Fibroblast of lung (primary cell): ENCODE results near the gene VDAC2.

Experiments used
- EZH2 ChIP-seq: IDR thresholded peaks from 2 replicates; pipeline ENCODE4 v1.5.1; 2012; ENCODE audit warnings: low read length, control low read depth, mild to moderate bottlenecking; ENCODE audit errors: missing control alignments
- TF ChIP-seq, protein P1 (sequence below), 2 donors: IDR thresholded peaks in 1 of 2; conservative IDR thresholded peaks in 1 of 2; 1 replicate in 1 of 2; 2 replicates in 1 of 2; pipeline ENCODE4 v1.5.1; 2011 to 2012; ENCODE audit warnings: low read length in 2 of 2, control low read depth in 1 of 2, inconsistent platforms in 1 of 2, low read depth in 1 of 2, mild to moderate bottlenecking in 1 of 2

DNA sequence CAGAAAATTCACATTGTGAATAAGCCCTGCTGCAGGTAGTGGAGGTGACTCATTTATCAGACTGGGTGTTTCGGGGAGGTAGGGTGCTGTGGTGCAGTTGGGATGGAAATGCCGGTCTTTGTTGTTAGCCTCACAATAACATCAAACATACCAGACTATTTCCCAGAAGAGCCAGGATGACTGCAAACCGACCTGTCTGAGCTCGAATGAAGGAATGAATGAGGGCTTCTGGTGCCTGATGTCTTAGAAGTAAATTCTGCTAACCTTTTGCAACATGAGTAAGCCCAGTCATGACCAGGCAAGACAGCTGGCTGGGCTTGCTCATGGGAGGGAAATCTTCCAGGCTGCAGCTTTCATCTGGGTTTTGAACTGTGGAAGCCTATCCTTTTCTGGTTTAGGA lies 2.4 kb upstream of the VDAC2 start:
- TF ChIP-seq, protein P1, sequence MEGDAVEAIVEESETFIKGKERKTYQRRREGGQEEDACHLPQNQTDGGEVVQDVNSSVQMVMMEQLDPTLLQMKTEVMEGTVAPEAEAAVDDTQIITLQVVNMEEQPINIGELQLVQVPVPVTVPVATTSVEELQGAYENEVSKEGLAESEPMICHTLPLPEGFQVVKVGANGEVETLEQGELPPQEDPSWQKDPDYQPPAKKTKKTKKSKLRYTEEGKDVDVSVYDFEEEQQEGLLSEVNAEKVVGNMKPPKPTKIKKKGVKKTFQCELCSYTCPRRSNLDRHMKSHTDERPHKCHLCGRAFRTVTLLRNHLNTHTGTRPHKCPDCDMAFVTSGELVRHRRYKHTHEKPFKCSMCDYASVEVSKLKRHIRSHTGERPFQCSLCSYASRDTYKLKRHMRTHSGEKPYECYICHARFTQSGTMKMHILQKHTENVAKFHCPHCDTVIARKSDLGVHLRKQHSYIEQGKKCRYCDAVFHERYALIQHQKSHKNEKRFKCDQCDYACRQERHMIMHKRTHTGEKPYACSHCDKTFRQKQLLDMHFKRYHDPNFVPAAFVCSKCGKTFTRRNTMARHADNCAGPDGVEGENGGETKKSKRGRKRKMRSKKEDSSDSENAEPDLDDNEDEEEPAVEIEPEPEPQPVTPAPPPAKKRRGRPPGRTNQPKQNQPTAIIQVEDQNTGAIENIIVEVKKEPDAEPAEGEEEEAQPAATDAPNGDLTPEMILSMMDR (conservative IDR thresholded peaks at IDR 0.05 in 1 of 2, IDR thresholded peaks at IDR 0.05 in 1 of 2; ENCODE audit: low read depth in 1 of 2, low read length in 2 of 2), result no peak
- TF ChIP-seq EZH2, result no peak
